Epithelial cell of proximal tubule (primary cell): Measurements from ENCODE around the gene SH3PXD2A. TPM values are rescaled to one million over a fixed set of nuclear protein-coding genes. Genes with fewer than 3 reads are reported as not detected.
A peak's percentile ranks its signal among the peaks of the same experiment; 100 is the strongest.

Experiments used
- DNase-seq: peaks from one replicate; pipeline ENCODE4 v3.0.0-alpha.2; 2011; ENCODE audit warnings: low read depth
- H3K4me3 ChIP-seq: 2 replicates; pipeline ENCODE4 v1.5.1; 2011; ENCODE audit warnings: low read depth, mild to moderate bottlenecking, low read length
- CTCF ChIP-seq: conservative IDR thresholded peaks from 2 replicates; pipeline ENCODE4 v1.5.1; 2012; ENCODE audit warnings: low read depth, mild to moderate bottlenecking, low read length
- total RNA-seq: library from RNA; depleted of rRNA; stranded (reverse); fragments of >200 nt; gene quantifications from 2 replicates; pipeline ENCODE4 v1.2.3, GENCODE V29; 2015

The SH3PXD2A gene
- total RNA-seq, 1 donor from 2014 or later: 5.8 TPM

GRCh38 chr10:103712146-103712545 is 143.2 kb downstream of the SH3PXD2A start:
- H3K4me3 ChIP-seq: no peak overlapping the region
- no peak for DNase-seq
- TF ChIP-seq CTCF: no peak

- TF ChIP-seq CTCF: peak; percentile 35
- no peak overlapping the region for H3K4me3 ChIP-seq
- DNase-seq: no peak
Measured at GRCh38 chr10:103711351-103711994, 143.9 kb downstream of the SH3PXD2A start.

GRCh38 chr10:103710490-103710889 is 144.9 kb downstream of the SH3PXD2A start:
- no peak overlapping the region for H3K4me3 ChIP-seq
- no peak for DNase-seq
- no peak for TF ChIP-seq CTCF

GRCh38 chr10:103709341-103709920 is 145.9 kb downstream of the SH3PXD2A start:
- no peak for TF ChIP-seq CTCF
- no peak for DNase-seq
- no peak overlapping the region for H3K4me3 ChIP-seq

GRCh38 chr10:103708627-103709288 is 146.6 kb downstream of the SH3PXD2A start:
- no peak overlapping the region for H3K4me3 ChIP-seq
- no peak for TF ChIP-seq CTCF
- no peak for DNase-seq

- no peak for TF ChIP-seq CTCF
- no peak for DNase-seq
- H3K4me3 ChIP-seq: no peak overlapping the region
Measured at GRCh38 chr10:103707956-103708626, 147.3 kb downstream of the SH3PXD2A start.
